GM18870 (cell line): ENCODE results near the gene CFL2.
"Not testable (repeated sequence)": the region's sequence is repeated elsewhere in the genome, so short reads cannot be mapped to it uniquely, and the experiment has no call there.

Experiments used
- ATAC-seq: cut with Tn5 transposase; IDR thresholded peaks from one replicate; pipeline ENCODE4 v1.9.1; 2021; ENCODE audit warnings: moderate library complexity; ENCODE audit not compliant: unreplicated experiment

Gene CFL2

DNA sequence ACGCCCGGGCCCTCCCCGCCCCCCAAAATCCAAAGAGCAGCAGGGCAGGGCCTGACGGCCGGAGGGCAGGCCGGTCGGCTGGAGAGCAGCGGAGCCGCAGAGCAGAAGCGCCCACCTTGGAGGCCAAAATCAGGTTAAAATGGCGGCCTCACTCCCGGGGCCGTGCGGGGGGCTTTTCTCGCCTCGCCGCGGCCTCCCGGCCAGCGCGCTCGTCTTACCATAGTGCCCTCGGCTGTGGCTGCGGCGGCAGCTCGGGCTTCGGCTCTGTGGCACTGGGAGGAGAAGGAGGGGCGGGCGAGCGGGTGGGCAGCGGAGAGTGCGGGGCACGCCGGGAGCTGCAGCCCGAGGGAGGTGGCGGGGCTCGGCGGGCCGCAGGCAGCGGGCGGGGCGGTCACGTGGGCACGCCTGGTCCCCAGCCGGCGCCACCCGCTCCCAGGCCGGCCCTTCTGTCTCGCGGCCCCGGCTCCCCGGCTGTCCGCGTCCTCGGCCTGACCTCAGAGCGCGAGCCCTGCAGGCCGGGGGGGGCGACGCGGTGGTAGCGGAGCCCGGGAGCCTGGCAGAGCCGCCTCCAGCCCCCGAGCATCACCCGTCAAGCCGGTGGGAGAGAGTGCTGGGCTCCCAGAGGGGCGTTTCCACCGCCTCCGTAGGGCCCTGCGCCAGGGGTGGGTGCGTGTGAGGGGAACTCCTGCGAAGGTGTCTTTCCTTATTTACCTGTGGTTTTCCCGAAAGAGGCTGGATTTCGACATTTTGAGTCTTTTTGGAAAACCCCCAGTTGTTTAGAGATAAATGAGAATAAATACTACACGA lies at the start of gene CFL2:
Gene CFL2, minus strand, starts transcription at position 274 of the 807 bp plus-strand sequence. Its CDS starts 53 bp downstream, at position 221.
- peak; percentile 36 for ATAC-seq

DNA sequence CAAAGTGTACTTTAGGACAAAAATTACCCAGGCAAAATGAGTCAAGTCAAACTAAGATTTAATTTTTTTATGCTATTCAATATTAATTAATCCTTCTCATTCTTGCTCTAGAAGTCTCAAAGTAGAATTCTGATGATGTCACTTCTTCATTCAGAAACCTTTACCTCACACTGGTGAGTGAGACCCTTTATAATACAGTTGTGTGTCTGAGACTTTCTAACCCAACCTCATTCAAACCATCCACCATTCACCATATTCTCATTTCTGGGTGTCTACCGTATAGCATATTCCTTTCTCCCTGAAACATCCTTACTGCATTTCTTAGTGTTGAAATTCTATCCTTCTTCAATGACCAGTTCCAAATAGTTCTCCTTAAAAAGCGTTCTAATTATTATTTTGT lies 40.8 kb upstream of the CFL2 start:
- ATAC-seq: no peak

- ATAC-seq: no peak
Measured at GRCh38 chr14:34754687-34755086, 40.3 kb upstream of the CFL2 start.

GRCh38 chr14:34750670-34751069 lies 36.3 kb upstream of the CFL2 start:
- ATAC-seq: no peak

GRCh38 chr14:34750233-34750632 lies 35.8 kb upstream of the CFL2 start:
- ATAC-seq: no peak

DNA sequence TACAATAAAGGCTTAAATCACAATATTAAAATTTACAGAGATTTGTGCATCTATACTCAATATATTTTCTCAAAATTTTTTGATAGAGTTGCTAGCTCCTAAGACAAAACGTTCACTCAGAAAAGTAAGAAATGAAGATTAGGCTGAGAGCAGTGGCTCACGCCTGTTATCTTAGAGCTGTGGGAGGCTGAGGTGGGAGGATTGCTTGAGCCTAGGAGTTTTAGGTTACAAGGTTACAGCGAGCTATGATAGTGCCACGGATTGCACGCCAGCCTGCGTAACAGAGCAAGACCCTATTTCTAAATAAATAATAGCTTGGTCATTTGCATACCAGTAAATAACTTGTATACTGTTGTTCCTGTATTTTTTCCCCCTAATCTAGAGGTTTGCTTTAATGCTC lies 35.0 kb upstream of the CFL2 start:
- ATAC-seq: no peak

DNA sequence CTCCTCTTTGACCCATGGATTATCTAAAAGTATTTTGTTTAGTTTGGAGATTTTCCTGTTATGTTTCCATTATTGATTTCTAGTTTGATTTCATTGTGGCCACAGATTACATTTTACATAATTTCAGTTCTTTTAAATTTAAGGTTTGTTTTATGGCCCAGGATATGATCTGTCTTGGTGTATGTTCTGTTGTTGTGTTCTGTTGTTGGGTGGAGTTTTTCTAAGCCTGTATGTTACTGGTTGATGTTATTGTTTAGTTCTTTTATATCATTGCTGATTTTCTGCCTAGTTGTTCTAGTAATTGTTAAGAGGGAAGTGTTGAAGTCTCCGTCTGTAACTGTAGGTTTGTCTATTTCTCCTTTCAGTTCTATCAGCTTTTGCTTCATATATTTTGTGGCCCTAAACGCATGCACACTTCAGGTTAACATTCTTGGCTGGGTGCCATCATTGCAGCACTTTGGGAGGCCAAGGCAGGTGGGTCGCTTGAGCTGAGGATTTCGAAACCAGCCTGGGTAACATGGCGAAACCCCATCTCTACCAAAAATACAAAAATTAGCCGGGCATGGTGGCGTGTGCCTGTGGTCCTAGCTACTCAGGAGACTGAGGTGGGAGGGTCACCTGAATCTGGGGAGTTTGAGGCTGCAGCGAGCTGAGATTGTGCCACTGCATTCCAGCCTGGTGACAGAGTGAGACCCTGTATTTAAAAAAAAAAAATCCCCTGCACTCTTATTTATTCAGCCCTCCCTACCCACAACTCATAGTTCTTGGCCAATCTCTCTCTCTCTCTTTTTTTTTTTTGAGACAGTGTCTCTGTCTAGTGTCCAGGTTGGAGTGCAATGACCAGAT lies 28.1 kb upstream of the CFL2 start:
- ATAC-seq: no peak

DNA sequence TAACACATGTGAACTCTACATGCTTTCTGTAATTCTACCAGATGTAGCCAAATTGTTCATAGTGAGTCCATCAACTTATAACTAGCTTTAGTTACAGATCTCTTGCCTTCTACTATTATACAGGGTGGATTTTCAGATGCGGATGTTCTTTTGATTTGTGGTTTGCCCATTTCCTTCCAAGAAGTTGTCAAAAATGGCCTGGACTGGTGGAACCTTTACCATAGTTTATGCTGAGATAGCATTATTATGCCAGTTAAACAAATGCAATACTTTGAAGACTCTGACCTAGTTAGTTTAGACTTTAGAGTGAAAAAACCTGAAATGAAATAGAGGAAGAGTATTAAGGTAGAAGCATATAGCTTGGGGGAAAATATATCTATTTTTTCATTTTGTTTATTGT lies 27.4 kb upstream of the CFL2 start:
- no peak for ATAC-seq

GRCh38 chr14:34740139-34740538 lies 25.7 kb upstream of the CFL2 start:
- ATAC-seq: not testable (repeated sequence)

- ATAC-seq: not testable (repeated sequence)
Measured at GRCh38 chr14:34737079-34737478, 22.7 kb upstream of the CFL2 start.

- no peak for ATAC-seq
Measured at GRCh38 chr14:34733245-34733644, 18.9 kb upstream of the CFL2 start.

GRCh38 chr14:34732802-34733201 lies 18.4 kb upstream of the CFL2 start:
- ATAC-seq: no peak

DNA sequence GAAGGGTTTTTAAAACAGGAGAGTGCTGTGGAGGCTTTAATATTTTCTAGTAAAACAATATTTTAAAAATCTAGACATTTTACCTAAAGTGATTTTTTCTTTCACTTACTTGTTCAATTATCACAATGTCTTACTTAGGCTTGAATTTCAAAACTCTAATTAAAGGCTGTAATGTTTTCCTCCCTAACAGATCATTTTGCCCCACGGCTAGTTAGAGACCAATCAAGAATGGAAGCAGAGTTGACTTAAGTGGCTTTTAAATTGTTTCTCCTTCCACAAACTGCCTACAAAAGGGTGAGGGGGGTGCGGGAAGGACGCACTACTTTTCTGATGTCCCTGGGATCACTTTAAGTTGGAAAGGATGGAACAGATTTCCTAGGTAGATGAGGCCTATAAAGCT lies 9.5 kb upstream of the CFL2 start:
- ATAC-seq: no peak

DNA sequence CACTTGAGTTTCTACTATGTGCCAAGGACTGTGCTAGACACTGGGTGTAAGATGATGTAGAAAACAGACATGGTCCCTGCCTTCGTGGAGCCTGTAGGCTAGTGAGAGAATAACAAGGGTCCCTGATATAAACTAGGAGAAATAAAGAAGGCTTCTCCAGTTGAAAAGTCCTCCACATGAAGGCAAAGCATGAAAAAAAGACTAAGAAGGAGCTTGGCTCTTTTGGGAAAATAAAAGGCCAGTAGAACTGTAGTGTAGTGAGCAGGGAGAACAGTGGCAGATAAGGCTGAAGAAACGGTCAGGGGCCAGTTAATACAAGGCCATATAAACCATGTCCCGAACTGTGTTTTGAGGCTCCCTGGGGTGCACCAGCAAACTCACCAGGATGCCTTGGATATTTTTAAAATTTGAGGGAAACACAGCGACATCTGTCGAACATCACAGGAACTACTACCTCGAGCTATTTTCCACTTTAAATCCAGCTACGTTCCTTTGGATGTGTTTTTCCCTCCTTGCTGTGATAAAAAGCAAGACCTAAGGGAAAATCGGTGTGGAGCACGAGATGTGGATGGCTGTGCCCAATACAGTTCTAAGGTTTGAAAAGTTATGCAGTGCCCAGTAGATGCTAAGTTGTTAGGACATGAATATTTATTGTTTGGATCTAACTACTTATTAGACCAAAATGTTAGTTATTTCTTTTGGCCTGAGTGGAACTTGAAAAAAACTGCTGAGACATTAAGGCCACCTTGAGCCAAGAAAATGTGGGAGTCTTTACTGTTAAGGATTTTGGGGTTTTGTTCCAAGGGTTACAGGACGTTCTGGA lies 8.5 kb upstream of the CFL2 start:
- no peak for ATAC-seq

- ATAC-seq: no peak
Measured at GRCh38 chr14:34721129-34721528, 6.7 kb upstream of the CFL2 start.

DNA sequence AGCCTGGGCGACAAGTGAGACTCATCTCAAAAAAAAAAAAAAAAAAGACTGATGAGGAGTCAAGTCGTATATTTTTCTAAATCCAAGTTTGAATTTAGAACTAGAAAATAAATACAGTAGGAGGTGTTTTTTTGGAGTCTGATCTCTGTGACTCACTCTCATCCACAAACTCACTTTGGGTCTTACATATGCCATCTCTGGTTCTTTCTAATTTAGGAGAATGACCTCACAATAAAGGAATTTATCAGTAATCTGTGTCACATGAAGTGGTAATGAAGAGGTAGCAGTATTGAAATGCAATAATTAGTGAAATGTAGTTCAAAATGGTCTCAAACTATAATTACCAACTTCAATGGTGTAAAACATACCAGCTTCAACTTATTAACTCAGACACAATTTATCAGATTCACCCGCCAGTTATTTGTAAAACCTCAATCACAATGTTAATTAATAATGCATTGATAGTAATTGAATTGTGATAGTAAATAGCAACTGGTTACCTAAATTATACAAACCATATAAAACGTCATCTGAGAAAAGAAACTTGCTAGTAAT lies 4.4 kb upstream of the CFL2 start:
- ATAC-seq: no peak

DNA sequence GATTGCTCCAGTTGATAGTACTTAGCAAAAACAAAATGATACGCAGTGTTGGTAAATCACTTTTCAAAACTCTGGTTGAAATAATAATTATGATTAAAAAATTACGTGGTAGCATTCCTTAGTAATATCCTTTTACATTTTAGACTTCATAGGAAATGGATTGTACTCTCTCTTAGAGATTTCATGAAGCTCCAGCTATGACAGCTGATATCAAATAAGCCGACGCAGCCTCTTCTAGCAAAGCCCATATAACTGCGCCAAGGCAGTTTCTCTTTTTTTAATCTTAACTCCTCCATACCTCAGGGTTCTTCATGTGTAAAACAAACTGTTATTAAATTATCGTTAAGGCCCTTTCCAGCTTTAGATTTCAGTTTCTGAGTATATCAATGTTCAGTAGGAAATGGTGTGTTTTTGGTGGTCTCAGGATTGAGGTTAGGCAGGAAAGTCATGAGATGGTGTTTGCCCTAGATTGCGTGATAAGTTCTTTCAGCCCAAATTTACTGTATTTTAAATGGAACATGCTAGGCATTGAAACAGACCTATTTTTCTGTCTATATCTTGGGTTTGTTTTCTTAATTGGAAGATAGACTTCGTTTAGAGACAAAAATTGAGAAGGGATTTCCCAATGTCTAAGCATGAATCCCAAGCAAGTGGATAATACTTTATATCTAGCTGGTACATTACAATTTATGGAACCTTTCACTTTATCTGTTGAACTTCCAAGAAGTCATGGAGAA lies 902 bp upstream of the CFL2 start:
- ATAC-seq: no peak

GRCh38 chr14:34713681-34714319 lies 593 bp downstream of the CFL2 start:
- ATAC-seq: no peak

DNA sequence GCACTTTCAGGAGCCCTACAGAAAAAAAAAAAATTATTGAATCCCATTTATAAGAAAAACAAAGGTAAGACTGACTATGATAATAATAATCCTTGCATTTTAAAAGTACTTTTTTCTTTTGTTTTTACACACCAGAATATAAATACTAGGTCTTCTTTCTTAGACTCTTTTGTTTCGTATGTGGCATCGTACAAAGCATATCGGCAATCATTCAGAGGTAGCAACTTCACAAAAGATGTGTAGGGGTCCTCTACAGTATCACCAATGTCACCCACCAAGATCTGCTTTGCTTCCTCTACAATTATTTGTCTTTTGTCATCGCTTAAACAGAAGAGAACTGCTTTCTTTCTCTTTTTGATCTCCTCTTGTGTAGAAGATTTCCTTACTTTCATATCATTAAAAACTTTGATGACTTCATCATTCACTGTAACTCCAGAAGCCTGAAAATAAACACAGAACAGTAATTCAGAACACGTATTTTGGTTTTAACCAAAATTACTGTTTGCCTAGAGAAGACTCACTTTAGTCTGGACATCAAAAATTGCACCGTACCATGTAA lies 1.2 kb downstream of the CFL2 start:
- no peak for ATAC-seq
